Neural cell (in vitro differentiated cells): ENCODE results near the gene GPR63. TPM values are rescaled to one million over a fixed set of nuclear protein-coding genes. Genes with fewer than 3 reads are reported as not detected.

Source experiments
- H2AFZ ChIP-seq: fragments of 200-600, 300-800 bp; sonication (generic), shearing (Covaris generic); 2 replicates; pipeline ENCODE4 v1.6.0; 2014; ENCODE audit warnings: low read depth, mild to moderate bottlenecking, antibody characterized with exemption, low read length, moderate library complexity
- H3F3A ChIP-seq: fragments of 200-600 bp; shearing (Covaris generic); 2 replicates; pipeline ENCODE4 v1.6.1; 2016; ENCODE audit warnings: mild to moderate bottlenecking, moderate library complexity, mixed read lengths, antibody characterized with exemption, low read length; ENCODE audit not compliant: insufficient read depth, poor library complexity, severe bottlenecking
- H3K27ac ChIP-seq: fragments of 200-600, 300-800 bp; sonication (generic), shearing (Covaris generic); 2 replicates; pipeline ENCODE4 v1.5.1; 2014; ENCODE audit warnings: mild to moderate bottlenecking, low read length, moderate library complexity
- H3K27me3 ChIP-seq: fragments of 300-800, 200-600 bp; sonication (generic), shearing (Covaris generic); 2 replicates; pipeline ENCODE4 v1.6.0; 2014; ENCODE audit warnings: mild to moderate bottlenecking, low read depth, low read length, moderate library complexity; ENCODE audit not compliant: insufficient read depth
- H3K36me3 ChIP-seq: fragments of 300-800, 200-600 bp; sonication (generic), shearing (Covaris generic); 2 replicates; pipeline ENCODE4 v1.5.1; 2014; ENCODE audit warnings: mild to moderate bottlenecking, antibody characterized with exemption, low read length, moderate library complexity; ENCODE audit not compliant: insufficient read depth
- H3K4me2 ChIP-seq: fragments of 300-800, 200-600 bp; sonication (generic), shearing (Covaris generic); 2 replicates; pipeline ENCODE4 v1.6.0; 2014; ENCODE audit warnings: mild to moderate bottlenecking, low read length
- H3K4me3 ChIP-seq: fragments of 300-800, 200-600 bp; sonication (generic), shearing (Covaris generic); 2 replicates; pipeline ENCODE4 v1.5.1; 2014; ENCODE audit warnings: mild to moderate bottlenecking, low read length, moderate library complexity
- H3K79me2 ChIP-seq: fragments of 200-600 bp; shearing (Covaris generic); replicated peaks from 2 replicates; pipeline ENCODE4 v1.6.0; 2014; ENCODE audit warnings: mild to moderate bottlenecking, low read length, moderate library complexity; ENCODE audit not compliant: insufficient read depth
- H3K9ac ChIP-seq: fragments of 300-800, 200-600 bp; sonication (generic), shearing (Covaris generic); 2 replicates; pipeline ENCODE4 v1.6.1; 2016; ENCODE audit warnings: mild to moderate bottlenecking, low read length, mixed read lengths
- H3K9me2 ChIP-seq: fragments of 200-600 bp; shearing (Covaris generic); 2 replicates; pipeline ENCODE4 v1.6.1; 2016; ENCODE audit warnings: mild to moderate bottlenecking, low read length, mixed read lengths; ENCODE audit not compliant: insufficient read depth
- H3K9me3 ChIP-seq: fragments of 200-600, 300-800 bp; sonication (generic), shearing (Covaris generic); 2 replicates; pipeline ENCODE4 v1.6.1; 2016; ENCODE audit warnings: mild to moderate bottlenecking, mixed run types, low read length, moderate library complexity, mixed read lengths
- H4K20me1 ChIP-seq: fragments of 200-600 bp; shearing (Covaris generic); 2 replicates; pipeline ENCODE4 v1.6.1; 2016; ENCODE audit warnings: mild to moderate bottlenecking, mixed run types; ENCODE audit not compliant: insufficient read depth
- CTCF ChIP-seq: fragments of 450-650 bp; IDR thresholded peaks from 2 replicates; pipeline ENCODE4 v1.5.1; 2014; ENCODE audit warnings: antibody characterized with exemption, mild to moderate bottlenecking, moderate library complexity; ENCODE audit not compliant: poor library complexity, severe bottlenecking
- EP300 ChIP-seq: fragments of 450-650 bp; conservative IDR thresholded peaks from 2 replicates; pipeline ENCODE4 v1.6.1; 2014; ENCODE audit warnings: antibody characterized with exemption, mild to moderate bottlenecking, moderate library complexity; ENCODE audit not compliant: poor library complexity, severe bottlenecking
- EZH2 ChIP-seq: fragments of 200-600, 300-800 bp; shearing (Covaris generic), sonication (generic); IDR thresholded peaks from 2 replicates; pipeline ENCODE4 v1.6.1; 2014; ENCODE audit warnings: antibody characterized with exemption, low read length, borderline replicate concordance, mild to moderate bottlenecking; ENCODE audit not compliant: insufficient read depth, poor library complexity, severe bottlenecking
- MXI1 ChIP-seq: fragments of 450-650 bp; conservative IDR thresholded peaks from 2 replicates; pipeline ENCODE4 v1.6.1; 2014; ENCODE audit warnings: antibody characterized with exemption, mild to moderate bottlenecking; ENCODE audit not compliant: poor library complexity, severe bottlenecking
- POLR2AphosphoS5 ChIP-seq: IDR thresholded peaks from 2 replicates; pipeline ENCODE4 v1.6.1; 2012
- RAD21 ChIP-seq: fragments of 450-650 bp; conservative IDR thresholded peaks from 2 replicates; pipeline ENCODE4 v1.6.1; 2014; ENCODE audit warnings: antibody characterized with exemption, mild to moderate bottlenecking, moderate library complexity
- REST ChIP-seq: IDR thresholded peaks from 2 replicates; pipeline ENCODE4 v1.6.1; 2012; ENCODE audit warnings: borderline replicate concordance
- SMC3 ChIP-seq: fragments of 450-650 bp; conservative IDR thresholded peaks from 2 replicates; pipeline ENCODE4 v1.6.1; 2014; ENCODE audit warnings: antibody characterized with exemption, mild to moderate bottlenecking, moderate library complexity; ENCODE audit not compliant: poor library complexity
- TAF1 ChIP-seq: IDR thresholded peaks from 2 replicates; pipeline ENCODE4 v1.6.1; 2012; ENCODE audit warnings: low read depth
- polyA plus RNA-seq: library from polyadenylated mRNA; depleted of rRNA; stranded (reverse); fragments of >200 nt; gene quantifications from 2 replicates; pipeline ENCODE4 v1.2.3, GENCODE V29; 2014

GPR63 gene
- polyA plus RNA-seq, 1 donor from 2014 or later: 1.6 TPM

GRCh38 chr6:96809119-96809518 lies 28.2 kb downstream of the GPR63 start:
- Histone ChIP-seq H3K4me2 (no peak overlapping the region), H3K4me3 (no peak overlapping the region), H3F3A (no peaks in the 10 kb centered on the region), H3K36me3 (no peaks in the 10 kb centered on the region), H3K9ac (no peak overlapping the region), H3K9me3 (no peaks in the 10 kb centered on the region), H3K9me2 (no peaks in the 10 kb centered on the region), H3K79me2 (no peaks in the 10 kb centered on the region), H2AFZ (no peak overlapping the region), H4K20me1 (no peaks in the 10 kb centered on the region), H3K27ac (no peak overlapping the region), H3K27me3 (no peaks in the 10 kb centered on the region)
- no peak for TF ChIP-seq REST
- TF ChIP-seq POLR2AphosphoS5: no peak
- no peak for TF ChIP-seq TAF1
- no peak for TF ChIP-seq SMC3
- TF ChIP-seq RAD21: no peak
- no peak for TF ChIP-seq CTCF
- no peak for TF ChIP-seq EZH2
- TF ChIP-seq MXI1: no peak
- TF ChIP-seq EP300: no peak

- no peaks in the 10 kb centered on the region for H3F3A ChIP-seq
- H3K9me3 ChIP-seq: no peaks in the 10 kb centered on the region
- no peaks in the 10 kb centered on the region for H3K79me2 ChIP-seq
- H3K36me3 ChIP-seq: no peaks in the 10 kb centered on the region
- H4K20me1 ChIP-seq: no peaks in the 10 kb centered on the region
- H3K27ac ChIP-seq: no peak overlapping the region
- H2AFZ ChIP-seq: no peak overlapping the region
- H3K4me3 ChIP-seq: no peak overlapping the region
- no peak for TF ChIP-seq EZH2
- no peak for TF ChIP-seq POLR2AphosphoS5
- no peak for TF ChIP-seq SMC3
- no peak for TF ChIP-seq MXI1
- no peak for TF ChIP-seq REST
- no peak for TF ChIP-seq RAD21
- no peak for TF ChIP-seq TAF1
- TF ChIP-seq CTCF: no peak
- no peak for TF ChIP-seq EP300
- peak overlapping the region; percentile 28 for H3K4me2 ChIP-seq
- H3K9ac ChIP-seq: no peak overlapping the region
- H3K27me3 ChIP-seq: no peaks in the 10 kb centered on the region
- H3K9me2 ChIP-seq: no peaks in the 10 kb centered on the region
Measured at GRCh38 chr6:96803106-96803481, 34.2 kb downstream of the GPR63 start.
